HFFc6 (cell line): ENCODE data around the gene RBFOX2. TPM values are rescaled to one million over a fixed set of nuclear protein-coding genes. Genes with fewer than 3 reads are reported as not detected.
"Not testable (repeated sequence)": the region's sequence is repeated elsewhere in the genome, so short reads cannot be mapped to it uniquely, and the experiment has no call there.

Experiments used
- DNase-seq: peaks from one replicate; pipeline ENCODE4 v3.0.0-alpha.2; 2018
- H3K27ac Mint-ChIP-seq: 2 replicates; pipeline ENCODE4 v1.8.0; 2020; ENCODE audit warnings: mild to moderate bottlenecking, mixed read lengths
- H3K27me3 Mint-ChIP-seq: 2 replicates; pipeline ENCODE4 v1.8.0; 2021; ENCODE audit warnings: mild to moderate bottlenecking, moderate library complexity, mixed read lengths; ENCODE audit not compliant: insufficient read depth
- H3K36me3 Mint-ChIP-seq: 2 replicates; pipeline ENCODE4 v1.8.0; 2021; ENCODE audit warnings: low read depth, mixed read lengths
- H3K4me1 Mint-ChIP-seq: 2 replicates; pipeline ENCODE4 v1.8.0; 2020; ENCODE audit warnings: low read depth, mixed read lengths
- H3K4me3 Mint-ChIP-seq: 2 replicates; pipeline ENCODE4 v1.8.0; 2020; ENCODE audit warnings: mild to moderate bottlenecking, moderate library complexity, mixed read lengths
- H3K9me3 Mint-ChIP-seq: 2 replicates; pipeline ENCODE4 v1.8.0; 2020; ENCODE audit warnings: mild to moderate bottlenecking, mixed read lengths
- total RNA-seq, 6 experiments: library from RNA; stranded (reverse); fragmentation: NEBNext Ultra II Directional; extraction: Animal tissue kit (Norgen Biotek cat#: 25700); gene quantifications; 2 replicates in 1 of 6; 3 replicates in 5 of 6; pipeline ENCODE4 v1.2.3, GENCODE V29; 2021
- TF ChIP-seq, protein P1 (sequence below): fragments of 200-600 bp; sonication (generic); IDR thresholded peaks from 2 replicates; pipeline ENCODE4 v1.5.0; 2021; ENCODE audit warnings: antibody characterized with exemption, mild to moderate bottlenecking

Gene RBFOX2
- total RNA-seq, 6 experiments from 2014 or later = 139 to 165 (median 155) TPM

DNA sequence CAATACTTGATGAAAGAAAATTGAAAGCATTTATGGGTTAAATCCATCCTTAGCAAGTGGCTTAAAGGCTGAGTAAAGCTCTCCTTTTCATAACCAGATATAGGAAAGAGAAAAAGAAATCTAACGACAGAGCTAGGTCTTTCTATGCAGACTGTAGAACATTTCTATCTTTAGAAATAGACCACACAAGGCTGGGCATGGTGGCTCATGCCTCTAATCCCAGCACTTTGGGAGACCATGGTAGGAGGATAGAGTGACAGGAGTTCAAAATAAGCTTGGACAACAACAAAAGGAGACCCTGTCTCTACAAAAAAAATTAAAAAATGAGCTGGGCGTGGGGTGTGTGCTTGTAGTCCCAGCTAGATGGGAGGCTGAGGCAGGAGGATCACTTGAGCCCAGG, 220.2 kb downstream of the RBFOX2 start:
- Mint-ChIP-seq H3K4me1 (peaks cover 12% of the 10 kb centered on the region), H3K27me3 (peaks cover 2% of the 10 kb centered on the region; the same call in 1 of the 2 replicates), H3K36me3 (peaks cover 70% of the 10 kb centered on the region), H3K4me3 (no peak overlapping the region), H3K27ac (no peak overlapping the region; the same call in 1 of the 2 replicates), H3K9me3 (peaks cover 12% of the 10 kb centered on the region)
- TF ChIP-seq, protein P1, sequence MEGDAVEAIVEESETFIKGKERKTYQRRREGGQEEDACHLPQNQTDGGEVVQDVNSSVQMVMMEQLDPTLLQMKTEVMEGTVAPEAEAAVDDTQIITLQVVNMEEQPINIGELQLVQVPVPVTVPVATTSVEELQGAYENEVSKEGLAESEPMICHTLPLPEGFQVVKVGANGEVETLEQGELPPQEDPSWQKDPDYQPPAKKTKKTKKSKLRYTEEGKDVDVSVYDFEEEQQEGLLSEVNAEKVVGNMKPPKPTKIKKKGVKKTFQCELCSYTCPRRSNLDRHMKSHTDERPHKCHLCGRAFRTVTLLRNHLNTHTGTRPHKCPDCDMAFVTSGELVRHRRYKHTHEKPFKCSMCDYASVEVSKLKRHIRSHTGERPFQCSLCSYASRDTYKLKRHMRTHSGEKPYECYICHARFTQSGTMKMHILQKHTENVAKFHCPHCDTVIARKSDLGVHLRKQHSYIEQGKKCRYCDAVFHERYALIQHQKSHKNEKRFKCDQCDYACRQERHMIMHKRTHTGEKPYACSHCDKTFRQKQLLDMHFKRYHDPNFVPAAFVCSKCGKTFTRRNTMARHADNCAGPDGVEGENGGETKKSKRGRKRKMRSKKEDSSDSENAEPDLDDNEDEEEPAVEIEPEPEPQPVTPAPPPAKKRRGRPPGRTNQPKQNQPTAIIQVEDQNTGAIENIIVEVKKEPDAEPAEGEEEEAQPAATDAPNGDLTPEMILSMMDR = no peak
- DNase-seq = no peak

DNA sequence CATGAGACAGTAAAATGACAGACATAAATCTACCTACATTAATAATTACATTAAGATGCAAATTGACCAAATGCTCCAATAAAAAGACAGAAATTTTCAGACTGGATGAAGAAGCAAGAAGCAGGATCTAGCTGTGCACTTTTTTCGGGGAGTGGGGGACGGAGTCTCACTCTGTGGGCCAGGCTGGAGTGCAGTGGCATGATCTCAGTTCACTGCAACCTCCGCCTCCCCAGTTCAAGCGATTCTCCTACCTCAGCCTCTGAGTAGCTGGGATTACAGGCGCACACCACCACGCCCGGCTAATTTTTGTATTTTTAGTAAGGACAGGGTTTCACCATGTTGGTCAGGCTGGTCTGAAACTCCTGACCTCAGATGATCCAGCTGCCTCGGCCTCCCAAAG, 222.0 kb downstream of the RBFOX2 start:
- H3K4me1 Mint-ChIP-seq = peaks cover 29% of the 10 kb centered on the region
- H3K4me3 Mint-ChIP-seq, H3K27me3 Mint-ChIP-seq, H3K27ac Mint-ChIP-seq, H3K9me3 Mint-ChIP-seq, DNase-seq: not testable (repeated sequence)
- peaks cover 57% of the 10 kb centered on the region for H3K36me3 Mint-ChIP-seq

DNA sequence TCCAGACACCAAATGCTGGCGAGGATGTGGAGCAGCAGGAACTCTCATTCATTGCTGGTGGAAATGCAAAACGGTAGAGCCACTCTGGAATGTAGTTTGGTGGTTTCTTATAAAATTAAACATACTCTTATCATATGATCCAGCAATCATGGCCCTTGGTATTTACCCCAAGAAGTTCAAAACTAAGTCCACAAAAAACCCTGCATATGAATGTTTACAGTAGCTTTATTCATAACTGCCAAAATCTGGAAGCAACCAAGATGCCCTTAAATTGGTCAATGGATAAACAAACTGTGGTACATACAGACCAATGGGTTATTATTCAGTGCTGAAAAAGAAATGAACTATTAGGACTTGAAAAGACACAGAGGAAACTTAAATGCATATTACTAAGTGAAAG, 223.2 kb downstream of the RBFOX2 start:
- no peak for DNase-seq
- peaks cover 41% of the 10 kb centered on the region for H3K4me1 Mint-ChIP-seq
- peaks cover 56% of the 10 kb centered on the region for H3K36me3 Mint-ChIP-seq

DNA sequence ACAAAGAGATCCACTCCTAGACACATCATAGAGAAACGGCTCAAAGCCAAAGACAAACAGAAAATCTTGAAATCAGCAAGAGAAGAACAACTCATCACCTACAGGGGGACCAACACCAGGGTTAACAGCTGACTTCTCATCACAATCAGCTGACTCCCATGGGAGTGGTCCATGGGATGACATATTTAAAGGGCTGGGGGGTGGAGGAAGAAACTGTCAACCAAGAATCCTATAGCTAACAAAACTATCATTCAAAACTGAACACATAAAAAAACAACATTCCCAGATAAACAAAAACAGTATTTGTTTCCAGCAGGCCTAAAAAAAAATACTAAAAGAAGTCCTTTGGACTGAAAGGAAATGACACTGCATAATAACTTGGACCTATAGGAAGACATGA, 224.2 kb downstream of the RBFOX2 start:
- Mint-ChIP-seq H3K4me1 (peaks cover 45% of the 10 kb centered on the region), H3K27me3 (no peaks in the 10 kb centered on the region), H3K36me3 (peaks cover 46% of the 10 kb centered on the region), H3K9me3 (no peaks in the 10 kb centered on the region), H3K4me3 (no peak overlapping the region), H3K27ac (no peak overlapping the region)
- DNase-seq = no peak
- TF ChIP-seq, protein P1 = no peak

More for the DNA sequence above, 223.2 kb downstream of the RBFOX2 start:
- TF ChIP-seq, protein P1 = no peak
- no peaks in the 10 kb centered on the region for H3K27me3 Mint-ChIP-seq
- H3K4me3 Mint-ChIP-seq = no peak overlapping the region
- no peak overlapping the region for H3K27ac Mint-ChIP-seq
- no peaks in the 10 kb centered on the region for H3K9me3 Mint-ChIP-seq

DNA sequence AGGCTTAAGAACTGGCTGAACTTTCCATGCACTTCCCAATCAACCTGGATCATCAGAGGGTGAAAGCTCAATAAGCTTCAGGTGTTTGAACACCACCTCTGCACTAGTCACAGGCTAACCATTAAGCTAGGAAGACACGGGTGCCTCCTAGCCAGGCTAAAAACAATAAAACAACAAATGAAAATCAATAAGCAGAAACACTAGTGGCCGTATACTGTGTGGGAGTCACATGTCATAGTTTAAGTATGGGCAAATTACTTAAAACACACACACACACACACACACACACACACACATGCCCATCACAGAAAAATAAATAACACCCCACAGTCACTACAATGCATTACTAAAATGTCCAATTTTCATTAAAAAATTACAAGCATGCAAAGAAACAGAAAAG, 225.7 kb downstream of the RBFOX2 start:
- DNase-seq = no peak
- TF ChIP-seq, protein P1 = no peak
- Mint-ChIP-seq H3K4me3 (no peak overlapping the region; the same call in 1 of the 2 replicates), H3K9me3 (no peaks in the 10 kb centered on the region), H3K27me3 (no peaks in the 10 kb centered on the region), H3K4me1 (peaks cover 45% of the 10 kb centered on the region), H3K36me3 (peaks cover 33% of the 10 kb centered on the region), H3K27ac (peak overlapping the region; percentile 72)

DNA sequence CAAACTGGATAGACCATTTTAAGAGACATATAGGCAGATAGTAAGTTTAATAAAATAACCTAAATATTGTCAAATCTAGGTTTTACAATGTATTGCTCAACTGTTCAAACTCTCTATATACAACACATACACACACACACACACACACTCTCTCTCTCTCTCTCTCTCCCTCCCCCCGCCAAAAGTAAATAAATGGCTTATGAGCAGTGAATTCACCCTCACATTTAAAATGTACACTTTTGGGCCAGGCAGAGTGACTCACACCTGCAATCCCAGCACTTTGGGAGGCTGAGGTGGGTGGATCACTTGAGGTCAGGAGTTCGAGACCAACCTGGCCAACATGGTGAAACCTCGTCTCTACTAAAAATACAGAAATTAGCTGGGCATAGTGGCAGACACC, 227.3 kb downstream of the RBFOX2 start:
- H3K27me3 Mint-ChIP-seq, H3K9me3 Mint-ChIP-seq, DNase-seq: not testable (repeated sequence)

DNA sequence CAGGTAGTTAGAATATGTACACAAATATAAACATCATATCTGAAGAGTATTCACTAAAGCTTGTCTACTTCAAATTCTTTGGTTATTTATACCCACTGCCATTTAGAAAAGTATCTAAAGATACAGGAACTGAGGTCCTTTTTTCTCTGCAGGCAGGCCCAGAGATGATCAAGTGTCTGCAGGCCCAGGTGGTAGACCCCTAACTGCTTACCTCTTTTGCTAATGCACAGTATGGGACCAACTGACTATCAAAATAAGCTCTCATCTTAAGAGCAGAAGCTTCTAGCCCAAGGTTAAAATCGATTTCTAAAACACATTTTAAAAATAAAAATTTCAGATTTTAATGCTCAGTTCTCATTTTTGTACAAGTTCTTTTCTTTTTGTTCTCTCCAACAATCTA, 229.5 kb downstream of the RBFOX2 start:
- Mint-ChIP-seq H3K36me3 (peaks cover 13% of the 10 kb centered on the region), H3K27ac (no peak overlapping the region), H3K9me3 (no peaks in the 10 kb centered on the region), H3K4me3 (no peak overlapping the region), H3K27me3 (no peaks in the 10 kb centered on the region), H3K4me1 (peaks cover 39% of the 10 kb centered on the region)
- no peak for DNase-seq
- TF ChIP-seq, protein P1 = no peak

More for the DNA sequence above, 227.3 kb downstream of the RBFOX2 start:
- H3K36me3 Mint-ChIP-seq = peaks cover 29% of the 10 kb centered on the region
- not testable (repeated sequence) for H3K4me3 Mint-ChIP-seq
- peak overlapping the region; percentile 60; the same call in 1 of the 2 replicates for H3K27ac Mint-ChIP-seq
- H3K4me1 Mint-ChIP-seq = peaks cover 45% of the 10 kb centered on the region
